Fibroblast of skin of scalp (primary cell): ENCODE data around the gene SNTG2.
"Not testable (repeated sequence)": the region's sequence is repeated elsewhere in the genome, so short reads cannot be mapped to it uniquely, and the experiment has no call there.

Experiments
- DNase-seq: peaks from one replicate; pipeline ENCODE4 v3.0.0-alpha.2; 2013

SNTG2 gene

GRCh38 chr2:1390118-1390517, 439.5 kb downstream of the SNTG2 start:
- not testable (repeated sequence) for DNase-seq

- no peak for DNase-seq
Observed at GRCh38 chr2:1393321-1393720, 442.7 kb downstream of the SNTG2 start.

- no peak for DNase-seq
Observed at GRCh38 chr2:1394709-1395408, 444.2 kb downstream of the SNTG2 start.

GRCh38 chr2:1397350-1397749, 446.7 kb downstream of the SNTG2 start:
- no peak for DNase-seq

- no peak for DNase-seq
Observed at GRCh38 chr2:1398191-1398590, 447.5 kb downstream of the SNTG2 start.

- DNase-seq: no peak
Observed at GRCh38 chr2:1400943-1401735, 450.5 kb downstream of the SNTG2 start.

- no peak for DNase-seq
Observed at GRCh38 chr2:1402064-1402463, 451.4 kb downstream of the SNTG2 start.

- no peak for DNase-seq
Observed at GRCh38 chr2:1403565-1403964, 452.9 kb downstream of the SNTG2 start.

GRCh38 chr2:1405124-1405523, 454.5 kb downstream of the SNTG2 start:
- no peak for DNase-seq

- no peak for DNase-seq
Observed at GRCh38 chr2:1405967-1406366, 455.3 kb downstream of the SNTG2 start.

- DNase-seq: no peak
Observed at GRCh38 chr2:1406434-1406833, 455.8 kb downstream of the SNTG2 start.

- no peak for DNase-seq
Observed at GRCh38 chr2:1407950-1408675, 457.5 kb downstream of the SNTG2 start.

- no peak for DNase-seq
Observed at GRCh38 chr2:1413156-1413710, 462.6 kb downstream of the SNTG2 start, which contains the start of gene TPO. Gene TPO (plus strand): TSS chr2:1413463. CDS start chr2:1414409, 946 bp downstream.

- no peak for DNase-seq
Observed at GRCh38 chr2:1414121-1414520, 463.5 kb downstream of the SNTG2 start.

- DNase-seq: not testable (repeated sequence)
Observed at GRCh38 chr2:1414901-1415300, 464.3 kb downstream of the SNTG2 start.

GRCh38 chr2:1415501-1415900, 464.9 kb downstream of the SNTG2 start:
- DNase-seq: no peak
